T1000 (cell line): Measurements from ENCODE around the gene BACH2.

Experiments
- DNase-seq: peaks from one replicate; lab custom pipeline; 2025; ENCODE audit warnings: mixed read lengths; lab: John Stamatoyannopoulos, UW

Gene BACH2

DNA sequence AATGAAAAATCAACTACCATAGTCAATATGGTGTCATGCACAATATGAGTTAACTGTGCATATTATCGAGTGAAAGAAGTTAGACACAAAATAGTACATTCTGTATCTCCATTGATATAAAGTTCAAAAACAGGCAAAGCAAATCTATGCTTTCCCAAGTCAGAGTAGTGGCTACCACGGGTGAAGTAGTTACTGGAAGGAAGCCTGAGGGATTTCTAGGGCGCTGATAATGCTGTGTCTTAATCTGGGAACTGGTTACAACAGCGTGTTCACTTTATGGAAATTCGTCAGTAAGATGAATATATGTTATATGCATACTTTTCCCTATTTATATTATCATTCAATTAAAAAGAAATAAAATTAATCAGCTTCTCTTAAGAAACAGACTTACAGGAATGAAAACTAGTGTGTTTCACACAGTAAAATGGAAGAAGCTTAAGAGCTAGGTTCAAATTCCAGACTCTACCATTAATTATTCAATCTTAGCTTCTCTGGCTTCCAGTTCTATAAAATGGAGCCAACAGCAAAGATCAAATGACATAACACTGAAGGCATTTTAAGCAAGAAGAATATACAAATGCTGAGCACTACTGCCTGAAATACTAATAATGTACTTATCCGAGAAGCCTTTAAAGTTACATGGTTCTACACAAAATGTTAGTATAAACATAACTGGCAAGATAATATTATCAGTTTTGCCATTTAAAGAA, 19.2 kb downstream of the BACH2 start:
- no peak for DNase-seq

- DNase-seq = no peak
Observed at GRCh38 chr6:90274451-90275030, 22.1 kb downstream of the BACH2 start.

- DNase-seq = no peak
Observed at GRCh38 chr6:90273863-90274262, 22.8 kb downstream of the BACH2 start.

- DNase-seq = no peak
Observed at GRCh38 chr6:90272895-90273294, 23.7 kb downstream of the BACH2 start.

DNA sequence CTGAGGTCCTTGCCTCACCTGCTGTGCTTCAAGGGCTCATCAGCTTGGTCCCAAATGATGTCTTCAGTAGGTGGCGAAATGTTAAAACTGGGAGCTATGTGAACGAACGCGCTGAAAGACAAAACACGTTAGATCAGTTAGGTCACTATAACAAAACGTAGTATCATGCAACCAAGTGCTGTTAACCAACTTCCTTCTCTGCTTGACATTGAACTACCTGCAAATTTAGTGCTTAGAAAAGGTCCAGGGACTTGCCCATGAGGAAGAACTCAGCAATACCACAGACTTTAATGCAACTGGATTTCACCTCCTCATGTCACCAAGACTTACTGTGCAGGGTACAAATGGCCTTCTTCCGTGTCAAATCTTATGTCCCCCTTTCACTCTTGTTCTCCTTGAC, 24.8 kb downstream of the BACH2 start:
- DNase-seq = no peak

- DNase-seq = no peak
Observed at GRCh38 chr6:90269334-90269733, 27.3 kb downstream of the BACH2 start.

GRCh38 chr6:90268178-90268577, 28.5 kb downstream of the BACH2 start:
- no peak for DNase-seq

- DNase-seq = no peak
Observed at GRCh38 chr6:90266905-90267621, 29.6 kb downstream of the BACH2 start.

DNA sequence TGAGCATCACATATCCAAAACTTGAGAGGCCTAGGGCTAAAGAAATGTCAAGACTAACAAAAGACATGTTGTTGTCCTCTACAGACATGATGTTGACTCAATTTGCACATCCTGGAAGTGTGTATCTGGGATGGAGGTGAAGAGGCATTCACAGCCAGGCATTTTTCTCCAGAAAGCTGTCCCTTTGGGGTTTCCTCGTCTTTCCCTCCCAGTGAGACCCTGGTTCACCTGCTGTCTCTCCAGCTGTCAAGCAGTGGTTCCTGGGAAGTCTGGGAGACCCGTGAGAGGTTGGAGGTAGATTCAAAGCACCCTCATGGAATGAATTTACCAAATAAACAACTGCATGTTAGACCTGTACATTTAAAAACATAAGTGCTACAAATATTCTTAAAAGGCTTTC, 32.1 kb downstream of the BACH2 start:
- DNase-seq = no peak

DNA sequence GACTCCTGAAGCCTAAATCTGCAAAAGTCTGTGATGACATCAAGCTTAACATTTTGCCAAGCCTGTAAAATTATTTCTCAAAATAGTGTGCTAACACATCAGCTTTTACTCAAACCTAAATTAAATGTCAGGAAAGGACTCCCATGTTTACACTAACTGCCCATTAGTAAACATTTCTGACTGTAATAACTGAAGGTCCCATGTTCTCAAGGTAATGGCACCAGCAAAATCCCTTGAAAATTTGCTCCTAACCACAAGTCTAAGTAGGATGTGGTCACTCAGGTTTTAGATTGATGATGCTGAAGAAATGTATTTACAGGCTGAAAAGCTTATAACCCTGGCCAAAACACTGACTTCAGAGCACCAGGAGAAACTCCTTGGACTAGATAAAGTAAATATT, 33.0 kb downstream of the BACH2 start:
- DNase-seq = no peak

- DNase-seq = no peak
Observed at GRCh38 chr6:90261801-90262200, 34.8 kb downstream of the BACH2 start.

GRCh38 chr6:90257486-90257738, 39.2 kb downstream of the BACH2 start:
- no peak for DNase-seq

DNA sequence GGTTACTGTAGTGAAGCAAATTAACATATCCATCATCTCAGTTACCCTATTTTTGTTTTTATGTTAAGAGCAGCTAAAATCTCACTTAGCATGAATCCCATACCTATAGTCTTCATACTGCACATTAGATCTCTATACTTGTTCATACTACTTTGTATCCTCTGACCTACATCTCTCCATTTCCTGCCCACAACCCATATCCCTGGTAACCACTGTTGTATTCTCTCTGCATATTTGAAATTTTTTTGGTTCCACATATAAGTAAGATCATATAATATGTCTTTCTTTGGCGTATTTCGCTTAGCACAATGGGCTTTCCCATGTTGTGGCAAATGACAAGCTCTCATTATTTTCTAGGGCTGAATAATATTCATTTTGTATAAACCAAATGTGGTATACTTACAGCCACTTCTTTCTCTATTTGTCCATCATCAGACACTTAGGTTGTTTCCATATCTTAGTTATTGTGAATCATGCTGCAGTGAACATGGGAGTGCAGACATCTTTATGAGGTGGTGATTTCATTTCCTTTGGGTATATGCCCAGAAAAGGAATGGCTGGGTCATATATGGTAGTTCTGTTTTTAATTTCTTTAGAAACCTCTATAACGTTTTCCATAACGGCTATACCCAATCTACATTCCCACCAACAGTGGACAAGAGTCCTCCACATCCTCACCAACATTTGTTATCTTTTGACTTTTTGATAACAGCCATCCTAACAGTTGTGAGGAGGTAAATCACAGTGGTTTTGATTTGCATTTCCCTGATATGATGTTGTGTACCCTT, 39.8 kb downstream of the BACH2 start:
- DNase-seq = no peak

GRCh38 chr6:90253631-90254030, 43.0 kb downstream of the BACH2 start:
- DNase-seq = no peak

DNA sequence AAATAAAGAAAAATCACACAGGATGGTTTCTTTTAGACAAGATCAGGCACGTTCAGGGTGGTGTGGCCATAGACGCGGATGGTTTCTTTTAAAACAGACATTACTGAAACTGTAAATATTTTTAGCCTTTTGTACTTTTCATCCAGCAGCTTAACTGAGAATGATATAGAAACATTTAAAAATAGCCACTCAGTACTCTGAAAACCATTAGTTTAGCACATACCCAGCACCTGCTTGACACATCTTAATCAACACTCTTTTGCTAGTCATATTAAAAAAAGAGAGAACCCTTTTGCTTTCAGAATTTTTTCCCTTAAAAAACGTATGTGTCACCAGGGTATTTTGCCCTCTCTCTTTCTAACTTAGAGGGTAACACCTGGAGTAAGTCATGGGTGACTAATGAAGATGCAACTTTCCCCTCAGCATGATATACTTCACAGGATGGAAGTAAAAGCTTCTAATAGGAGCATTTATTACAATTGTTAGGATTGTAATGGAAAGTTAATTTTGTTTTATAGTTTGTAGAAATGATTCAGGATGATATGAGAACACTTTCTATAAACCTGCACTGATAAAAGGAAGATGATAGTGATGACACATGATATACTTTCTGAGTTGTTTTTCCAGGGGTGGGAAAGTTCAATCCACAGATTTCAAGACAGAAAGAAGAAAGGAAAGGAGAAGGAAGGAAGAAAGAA, 45.2 kb downstream of the BACH2 start:
- no peak for DNase-seq

DNA sequence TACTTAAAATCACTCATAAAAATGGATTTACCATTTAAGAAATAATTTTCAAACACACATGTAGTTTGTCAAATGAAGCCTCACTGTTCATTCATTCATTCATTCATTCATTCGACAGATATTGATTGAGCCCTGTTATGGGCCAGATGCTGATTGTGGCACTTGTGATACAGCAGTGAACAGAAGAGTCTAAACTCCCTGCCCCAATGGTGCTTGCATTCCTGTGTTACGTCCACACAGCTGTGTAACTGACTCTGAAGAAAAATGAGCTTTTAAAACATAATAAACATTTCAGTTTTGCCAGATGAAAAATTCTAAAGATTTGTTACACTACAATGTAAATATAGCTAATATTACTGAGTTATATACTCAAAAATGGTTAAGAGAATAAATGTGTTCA, 46.2 kb downstream of the BACH2 start:
- DNase-seq = no peak

GRCh38 chr6:90249458-90249857, 47.2 kb downstream of the BACH2 start:
- no peak for DNase-seq

DNA sequence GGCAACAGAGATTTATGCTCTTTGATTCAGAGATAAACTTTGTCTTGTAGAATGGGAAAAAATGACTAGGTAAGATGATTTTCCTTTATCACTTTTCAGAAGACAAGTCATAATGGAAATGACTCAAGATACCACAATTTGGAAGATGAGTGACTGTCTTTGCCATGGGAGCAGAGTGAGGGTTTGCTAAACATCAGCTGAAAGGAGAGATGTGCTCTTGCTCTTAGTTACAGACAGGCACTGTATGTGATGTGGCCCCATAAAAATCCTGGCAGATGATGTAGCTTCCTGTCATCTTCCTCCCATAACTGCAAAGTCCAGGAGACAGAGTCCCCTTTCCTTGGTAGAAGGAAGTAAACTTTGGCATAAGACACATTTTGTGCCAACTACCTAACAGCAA, 47.6 kb downstream of the BACH2 start:
- no peak for DNase-seq

DNA sequence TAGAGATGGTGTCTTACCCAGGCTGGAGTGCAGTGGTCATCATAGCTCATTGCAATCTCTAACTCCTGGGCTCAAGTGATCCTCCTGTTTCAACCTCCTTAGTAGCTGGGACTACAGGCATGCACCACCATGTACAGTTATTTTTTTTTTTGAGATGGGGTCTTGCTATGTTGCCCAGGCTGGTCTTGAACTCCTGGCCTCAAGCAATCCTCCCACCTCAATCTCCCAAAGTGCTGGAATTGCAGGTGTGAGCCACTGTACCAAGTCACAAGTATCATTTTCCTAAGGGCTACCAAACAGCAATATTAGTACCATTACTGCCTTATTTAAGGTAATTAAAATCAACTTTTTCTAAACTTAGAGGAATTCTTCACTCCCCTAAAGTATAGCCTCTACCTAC, 49.4 kb downstream of the BACH2 start:
- no peak for DNase-seq

DNA sequence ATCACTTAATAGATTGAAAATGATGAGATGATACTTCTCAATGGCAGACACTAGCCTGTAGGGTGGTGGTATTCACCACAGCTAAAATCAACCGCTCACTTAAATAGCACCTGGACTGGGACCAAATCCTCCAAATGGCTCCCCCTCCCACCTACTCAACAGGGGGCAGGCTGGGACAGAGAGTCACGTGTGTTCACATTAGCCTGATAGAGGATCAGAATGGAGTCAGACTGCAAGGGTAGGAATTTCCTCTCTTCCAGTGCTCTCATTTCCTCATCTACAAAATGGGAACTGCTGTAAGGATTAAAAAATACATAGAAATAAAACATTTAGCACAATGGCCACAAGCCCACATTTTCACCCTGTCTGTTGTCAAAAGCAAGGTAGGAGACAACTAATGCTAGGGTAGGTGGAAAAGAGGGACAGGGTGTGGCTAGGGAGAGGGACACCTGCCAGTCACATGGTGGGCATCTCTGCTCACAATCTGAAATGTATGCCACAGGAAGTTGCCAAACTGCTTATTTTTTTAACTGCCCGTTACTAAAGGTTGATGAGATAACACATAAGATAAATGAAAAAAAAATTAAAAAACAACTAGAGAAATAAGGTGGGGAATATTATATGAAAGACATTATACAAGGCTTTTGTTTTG, 55.3 kb downstream of the BACH2 start:
- DNase-seq = no peak

DNA sequence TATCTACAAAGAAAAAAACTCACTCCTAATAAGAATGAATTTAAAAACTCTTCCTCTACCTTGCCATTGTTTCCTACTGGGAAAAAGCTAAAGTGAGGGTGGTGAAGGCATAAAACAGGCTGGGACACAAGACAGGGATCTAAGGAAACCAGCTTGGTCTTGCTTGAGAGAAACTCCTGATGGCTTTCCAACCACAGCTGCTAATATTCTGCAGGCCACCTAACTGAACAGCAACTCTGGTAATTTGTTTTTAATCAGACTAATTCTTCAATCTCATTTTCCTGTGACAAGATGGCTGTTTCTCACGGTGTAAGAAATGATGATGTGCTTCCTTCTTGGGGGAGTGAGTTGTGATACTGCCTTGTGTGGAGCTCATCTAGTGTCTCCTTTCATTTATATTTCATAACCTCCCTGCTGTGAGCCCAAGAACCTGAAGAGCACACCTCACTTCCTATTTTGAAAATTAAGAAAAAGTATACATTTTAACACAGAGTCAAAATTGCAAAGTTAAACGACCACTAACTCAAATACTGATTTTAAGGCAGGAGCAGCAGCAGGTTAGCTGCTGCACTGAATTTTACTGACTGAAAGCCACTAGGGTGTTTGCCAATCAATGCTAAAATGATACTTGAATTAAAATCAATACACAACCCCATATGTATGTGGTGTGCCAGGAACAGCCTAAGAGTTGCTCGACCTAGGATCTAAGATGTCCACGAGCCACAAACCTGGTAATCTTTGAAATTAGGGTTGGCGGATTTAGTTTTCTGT, 58.0 kb downstream of the BACH2 start:
- no peak for DNase-seq
